DND-41 (cell line): ENCODE measurements around the gene ANO1.

Source experiments
- EZH2 ChIP-seq: IDR thresholded peaks from 3 replicates; pipeline ENCODE4 v1.6.1; 2012; ENCODE audit warnings: borderline replicate concordance, low read depth, mild to moderate bottlenecking, moderate library complexity, low read length, inconsistent platforms; ENCODE audit not compliant: severe bottlenecking
- TF ChIP-seq, protein P1 (sequence below): IDR thresholded peaks from 2 replicates; pipeline ENCODE4 v1.5.1; 2012; ENCODE audit warnings: borderline replicate concordance, low read length, moderate library complexity, mild to moderate bottlenecking; ENCODE audit not compliant: poor library complexity, severe bottlenecking; ENCODE audit errors: extremely low read depth

DNA sequence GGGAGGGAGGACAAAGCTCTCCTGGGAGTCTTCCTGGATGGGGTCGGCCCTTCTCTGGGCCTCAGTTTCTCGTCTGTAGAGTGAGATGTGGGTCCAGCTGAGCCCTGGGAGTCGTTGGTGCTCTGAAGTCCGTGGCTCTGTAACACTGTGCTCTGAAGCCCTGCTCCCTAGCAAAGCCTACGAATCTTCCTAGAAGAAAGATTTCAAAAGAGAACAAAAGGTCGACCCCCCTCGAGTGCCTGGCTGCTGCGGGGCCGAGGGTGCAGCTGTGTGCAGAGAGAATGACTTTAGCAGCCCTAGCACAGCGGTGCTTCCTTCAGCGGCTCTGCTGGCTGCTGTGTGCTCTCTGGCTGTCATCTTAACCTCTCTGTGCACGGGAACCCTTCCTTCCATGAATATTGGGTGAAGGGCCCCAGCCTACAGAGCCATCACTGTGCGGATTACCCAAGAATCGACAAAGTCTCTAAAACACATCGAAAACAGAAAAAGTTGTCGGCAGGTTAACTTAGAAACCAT lies 10.7 kb downstream of the ANO1 start:
- TF ChIP-seq, protein P1, sequence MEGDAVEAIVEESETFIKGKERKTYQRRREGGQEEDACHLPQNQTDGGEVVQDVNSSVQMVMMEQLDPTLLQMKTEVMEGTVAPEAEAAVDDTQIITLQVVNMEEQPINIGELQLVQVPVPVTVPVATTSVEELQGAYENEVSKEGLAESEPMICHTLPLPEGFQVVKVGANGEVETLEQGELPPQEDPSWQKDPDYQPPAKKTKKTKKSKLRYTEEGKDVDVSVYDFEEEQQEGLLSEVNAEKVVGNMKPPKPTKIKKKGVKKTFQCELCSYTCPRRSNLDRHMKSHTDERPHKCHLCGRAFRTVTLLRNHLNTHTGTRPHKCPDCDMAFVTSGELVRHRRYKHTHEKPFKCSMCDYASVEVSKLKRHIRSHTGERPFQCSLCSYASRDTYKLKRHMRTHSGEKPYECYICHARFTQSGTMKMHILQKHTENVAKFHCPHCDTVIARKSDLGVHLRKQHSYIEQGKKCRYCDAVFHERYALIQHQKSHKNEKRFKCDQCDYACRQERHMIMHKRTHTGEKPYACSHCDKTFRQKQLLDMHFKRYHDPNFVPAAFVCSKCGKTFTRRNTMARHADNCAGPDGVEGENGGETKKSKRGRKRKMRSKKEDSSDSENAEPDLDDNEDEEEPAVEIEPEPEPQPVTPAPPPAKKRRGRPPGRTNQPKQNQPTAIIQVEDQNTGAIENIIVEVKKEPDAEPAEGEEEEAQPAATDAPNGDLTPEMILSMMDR, result no peak
- no peak for TF ChIP-seq EZH2
